IPS-NIHi11 (cell line): ENCODE measurements around the gene FYB2.
A peak's percentile ranks its signal among the peaks of the same experiment; 100 is the strongest.

Experiments used
- DNase-seq: peaks from one replicate; pipeline ENCODE4 v3.0.0; 2012; ENCODE audit warnings: mixed read lengths, low spot score

FYB2 gene

DNA sequence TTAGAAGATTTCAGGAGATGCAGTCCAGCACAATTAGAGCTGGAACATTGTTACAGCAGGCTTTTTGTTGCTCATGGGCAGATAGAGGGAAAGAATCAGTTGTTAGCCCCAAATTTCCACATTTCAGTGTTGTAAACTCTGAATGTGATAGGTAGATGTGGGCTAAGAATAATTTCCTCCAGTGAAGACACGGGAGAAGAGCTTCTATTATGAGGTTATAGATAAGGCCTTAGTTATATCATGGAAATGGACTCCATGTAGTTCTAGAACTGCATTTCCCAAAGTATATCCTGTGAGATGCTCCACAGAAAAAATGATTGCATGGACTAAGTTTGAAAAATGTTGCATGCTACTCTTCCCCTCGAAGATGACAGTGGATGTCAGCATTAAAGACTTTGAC, 109.2 kb downstream of the FYB2 start:
- no peak for DNase-seq

GRCh38 chr1:56709269-56709880, 109.8 kb downstream of the FYB2 start:
- DNase-seq: peak; percentile 43

DNA sequence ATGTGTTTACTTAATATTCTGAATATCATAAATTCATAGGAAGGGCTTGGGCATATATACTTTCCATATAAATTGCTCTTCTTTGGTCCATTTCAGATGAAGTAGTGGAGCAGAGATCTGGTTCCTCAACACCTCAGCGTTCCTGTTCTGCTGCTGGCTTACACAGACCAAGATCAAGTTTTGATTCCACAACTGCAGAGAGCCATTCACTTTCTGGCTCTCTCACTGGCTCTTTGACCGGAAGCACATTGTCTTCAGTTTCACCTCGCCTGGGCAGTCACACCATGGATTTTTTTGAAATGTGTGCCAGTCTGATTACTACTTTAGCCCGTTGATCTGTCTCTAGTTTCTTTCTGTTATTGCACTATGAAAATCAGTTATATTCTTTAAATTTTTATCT, 111.8 kb downstream of the FYB2 start:
- DNase-seq: no peak

DNA sequence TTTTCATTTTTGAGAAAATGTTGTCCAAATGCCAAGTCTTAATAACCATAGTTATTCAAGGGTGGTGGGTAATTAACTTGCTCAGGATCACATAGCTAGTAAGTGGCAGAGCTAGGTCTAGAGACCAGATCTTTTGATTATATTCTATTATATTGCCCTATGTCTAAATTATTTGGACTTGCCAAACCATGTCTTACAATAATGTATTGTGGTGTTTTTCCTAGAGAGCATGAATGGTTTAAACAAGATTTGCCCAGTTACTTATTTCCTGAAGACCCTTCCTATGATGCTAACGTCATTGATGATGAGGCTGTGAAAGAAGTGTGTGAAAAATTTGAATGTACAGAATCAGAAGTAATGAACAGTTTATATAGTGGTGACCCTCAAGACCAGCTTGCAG, 115.5 kb downstream of the FYB2 start:
- no peak for DNase-seq

GRCh38 chr1:56696663-56697062, 122.5 kb downstream of the FYB2 start:
- no peak for DNase-seq

GRCh38 chr1:56688522-56689026, 130.6 kb downstream of the FYB2 start:
- peak; percentile 50 for DNase-seq

- no peak for DNase-seq
Measured at GRCh38 chr1:56686169-56686568, 133.0 kb downstream of the FYB2 start.

DNA sequence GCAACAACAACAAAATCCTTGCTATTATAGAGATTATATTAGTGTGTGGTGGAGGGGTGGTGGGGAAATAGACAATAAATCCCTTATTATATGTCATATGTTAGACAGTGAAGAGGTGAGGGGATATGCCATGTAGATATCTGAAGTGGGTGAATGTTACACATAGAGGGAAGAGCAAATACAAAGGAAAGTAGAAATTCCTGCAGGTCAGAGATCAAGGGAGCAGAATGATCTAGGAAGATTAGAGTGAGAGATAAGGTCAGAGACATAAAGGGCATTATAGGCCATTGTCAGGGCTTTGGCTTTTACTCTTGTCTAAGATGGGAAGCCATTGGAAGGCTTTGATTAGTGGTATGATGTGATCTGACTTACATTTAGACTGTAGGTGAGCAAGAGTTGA, 135.6 kb downstream of the FYB2 start:
- DNase-seq: no peak

- DNase-seq: no peak
Measured at GRCh38 chr1:56676571-56677035, 142.6 kb downstream of the FYB2 start.

DNA sequence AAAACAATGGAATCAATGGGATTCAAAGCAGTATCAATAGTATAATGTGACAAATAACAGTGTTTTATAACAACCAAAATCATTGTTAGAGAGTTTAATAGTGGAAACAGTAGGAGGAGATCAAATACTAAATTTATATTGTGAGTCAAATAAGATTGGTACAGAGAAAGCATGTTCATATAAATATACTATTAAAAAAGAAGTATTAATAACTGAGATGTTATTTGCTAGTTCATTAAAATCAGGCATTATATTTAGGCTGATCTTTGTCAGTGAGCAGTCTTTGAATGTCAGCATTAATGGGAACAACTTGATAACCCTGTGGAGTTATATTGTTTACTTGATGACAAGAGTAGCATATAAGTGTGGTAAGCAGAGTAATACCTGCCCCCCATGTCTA, 143.4 kb downstream of the FYB2 start:
- DNase-seq: no peak

- no peak for DNase-seq
Measured at GRCh38 chr1:56672579-56672978, 146.6 kb downstream of the FYB2 start.

DNA sequence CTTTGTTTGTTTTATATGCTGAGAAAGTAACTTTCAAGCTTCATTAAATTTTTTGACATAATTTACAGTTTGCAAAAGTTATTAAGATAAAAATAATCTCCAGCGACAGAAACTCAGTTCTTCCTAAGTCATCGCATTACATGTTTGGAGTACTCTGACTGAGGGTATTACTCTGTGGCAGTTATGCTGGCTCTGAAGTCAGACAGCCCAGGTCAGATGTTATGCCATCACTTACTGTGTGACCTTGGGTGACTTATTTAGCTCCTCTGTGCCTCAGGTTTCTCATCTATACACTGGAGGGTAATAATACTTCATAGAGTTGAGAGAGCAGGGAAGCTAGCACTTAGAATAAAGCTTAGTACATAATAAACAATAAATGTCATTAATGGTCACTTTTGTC, 147.7 kb downstream of the FYB2 start:
- DNase-seq: no peak

- DNase-seq: no peak
Measured at GRCh38 chr1:56671085-56671484, 148.1 kb downstream of the FYB2 start.

GRCh38 chr1:56670350-56670749, 148.9 kb downstream of the FYB2 start:
- no peak for DNase-seq
